Activated T-cell treated with anti-CD3 and anti-CD28 coated beads, Interleukin-2, amount 50 U/mL, for 48 hours (primary cell): ENCODE measurements around the gene GUCA2B.

Experiments
- DNase-seq, 2 experiments: peaks; one replicate each; pipeline ENCODE4 v3.0.0-alpha.2; 2020

Gene GUCA2B

GRCh38 chr1:42152907-42153600 is at the start of gene GUCA2B:
Gene GUCA2B (plus strand): TSS chr1:42153410. CDS start chr1:42153451, 41 bp downstream.
- DNase-seq = no peak

- DNase-seq = no peak
These were observed 48.2 kb upstream of the GUCA2B start for GRCh38 chr1:42105025-42105424.

- DNase-seq = no peak
These were observed 44.9 kb upstream of the GUCA2B start for GRCh38 chr1:42108309-42108708.

GRCh38 chr1:42109600-42109999 is 43.6 kb upstream of the GUCA2B start:
- DNase-seq = no peak

- no peak for DNase-seq
These were observed 39.0 kb upstream of the GUCA2B start for GRCh38 chr1:42114229-42114628.

GRCh38 chr1:42117214-42117613 is 36.0 kb upstream of the GUCA2B start:
- DNase-seq = no peak

- DNase-seq = no peak
These were observed 35.1 kb upstream of the GUCA2B start for GRCh38 chr1:42118125-42118524.

- no peak for DNase-seq
These were observed 30.8 kb upstream of the GUCA2B start for GRCh38 chr1:42122408-42122807.

GRCh38 chr1:42125552-42125951 is 27.7 kb upstream of the GUCA2B start:
- no peak for DNase-seq

- no peak for DNase-seq
These were observed 25.4 kb upstream of the GUCA2B start for GRCh38 chr1:42127767-42128166.

GRCh38 chr1:42128499-42128898 is 24.7 kb upstream of the GUCA2B start:
- no peak for DNase-seq

- DNase-seq = no peak
These were observed 24.2 kb upstream of the GUCA2B start for GRCh38 chr1:42128964-42129363.

- DNase-seq = no peak
These were observed 23.0 kb upstream of the GUCA2B start for GRCh38 chr1:42130061-42130660.

- no peak for DNase-seq
These were observed 19.8 kb upstream of the GUCA2B start for GRCh38 chr1:42133390-42133789.

- DNase-seq = no peak
These were observed 19.2 kb upstream of the GUCA2B start for GRCh38 chr1:42133809-42134526.

GRCh38 chr1:42135426-42135825 is 17.8 kb upstream of the GUCA2B start:
- DNase-seq = no peak

- no peak for DNase-seq
These were observed 16.7 kb upstream of the GUCA2B start for GRCh38 chr1:42136466-42136865.

GRCh38 chr1:42137766-42138165 is 15.4 kb upstream of the GUCA2B start:
- no peak for DNase-seq

GRCh38 chr1:42138586-42138985 is 14.6 kb upstream of the GUCA2B start:
- no peak for DNase-seq

- no peak for DNase-seq
These were observed 13.8 kb upstream of the GUCA2B start for GRCh38 chr1:42139444-42139843.

- no peak for DNase-seq
These were observed 13.0 kb upstream of the GUCA2B start for GRCh38 chr1:42140191-42140590.

GRCh38 chr1:42141978-42142377 is 11.2 kb upstream of the GUCA2B start:
- DNase-seq = no peak

- DNase-seq = no peak
These were observed 10.1 kb upstream of the GUCA2B start for GRCh38 chr1:42142894-42143675.
